ENCODE data around the gene KLHL8.

The KLHL8 gene

GRCh38 chr4:87188048-87188447 is 32.4 kb downstream of the KLHL8 start:
- Histone ChIP-seq H3K4me3 (ENCODE audit: low read length) (no peak overlapping the region), H3K27ac (ENCODE audit: low read depth, low read length) (no peak overlapping the region), H3K36me3 (ENCODE audit: control insufficient read depth, low read length) (peaks cover 4% of the 10 kb centered on the region), H3K4me2 (ENCODE audit: low read length) (no peak overlapping the region), H3K9me3 (ENCODE audit: control insufficient read depth, insufficient read depth, low read length) (no peaks in the 10 kb centered on the region), H3K27me3 (ENCODE audit: control insufficient read depth, low read length) (no peaks in the 10 kb centered on the region), H3K4me1 (ENCODE audit: control insufficient read depth, low read length) (no peaks in the 10 kb centered on the region), H3K79me2 (ENCODE audit: control insufficient read depth, low read length) (no peaks in the 10 kb centered on the region), H4K20me1 (ENCODE audit: control insufficient read depth, insufficient read depth, low read depth, low read length) (no peaks in the 10 kb centered on the region), H3K9me2 (replicated peaks; ENCODE audit: control insufficient read depth, low read length) (no peaks in the 10 kb centered on the region), H3F3A (ENCODE audit: control insufficient read depth, insufficient read depth) (no peaks in the 10 kb centered on the region)
- no peak for TF ChIP-seq CTCF (IDR thresholded peaks at IDR 0.05; ENCODE audit: low read depth, low read length, poor library complexity, severe bottlenecking)
- TF ChIP-seq EZH2phosphoT487 (IDR thresholded peaks at IDR 0.05; ENCODE audit: borderline replicate concordance, low read length): no peak

GRCh38 chr4:87185146-87185870 is 35.1 kb downstream of the KLHL8 start:
- Histone ChIP-seq H3K4me3 (ENCODE audit: low read length) (no peak overlapping the region), H3K27ac (ENCODE audit: low read depth, low read length) (no peak overlapping the region), H3K27me3 (ENCODE audit: control insufficient read depth, low read length) (no peaks in the 10 kb centered on the region), H3K9me3 (ENCODE audit: control insufficient read depth, insufficient read depth, low read length) (no peaks in the 10 kb centered on the region), H3K9me2 (replicated peaks; ENCODE audit: control insufficient read depth, low read length) (no peaks in the 10 kb centered on the region), H3K36me3 (ENCODE audit: control insufficient read depth, low read length) (no peaks in the 10 kb centered on the region), H3K4me1 (ENCODE audit: control insufficient read depth, low read length) (no peaks in the 10 kb centered on the region), H3F3A (ENCODE audit: control insufficient read depth, insufficient read depth) (no peaks in the 10 kb centered on the region), H3K4me2 (ENCODE audit: low read length) (no peak overlapping the region), H4K20me1 (ENCODE audit: control insufficient read depth, insufficient read depth, low read depth, low read length) (no peaks in the 10 kb centered on the region), H3K79me2 (ENCODE audit: control insufficient read depth, low read length) (no peaks in the 10 kb centered on the region)
- TF ChIP-seq CTCF (IDR thresholded peaks at IDR 0.05; ENCODE audit: low read depth, low read length, poor library complexity, severe bottlenecking) (no peak), EZH2phosphoT487 (IDR thresholded peaks at IDR 0.05; ENCODE audit: borderline replicate concordance, low read length) (no peak)

GRCh38 chr4:87180767-87181166 is 39.7 kb downstream of the KLHL8 start:
- no peaks in the 10 kb centered on the region for H3F3A ChIP-seq (ENCODE audit: control insufficient read depth, insufficient read depth)
- H3K4me3 ChIP-seq (ENCODE audit: low read length): no peak overlapping the region
- no peak overlapping the region for H3K4me2 ChIP-seq (ENCODE audit: low read length)
- no peaks in the 10 kb centered on the region for H3K79me2 ChIP-seq (ENCODE audit: control insufficient read depth, low read length)
- 0 out of 2 replicates have a peak, but pooled peaks cover 3% of the 10 kb centered on the region for H3K36me3 ChIP-seq (ENCODE audit: control insufficient read depth, low read length)
- no peaks in the 10 kb centered on the region for H3K9me2 ChIP-seq (replicated peaks; ENCODE audit: control insufficient read depth, low read length)
- no peak for TF ChIP-seq CTCF (IDR thresholded peaks at IDR 0.05; ENCODE audit: low read depth, low read length, poor library complexity, severe bottlenecking)
- TF ChIP-seq EZH2phosphoT487 (IDR thresholded peaks at IDR 0.05; ENCODE audit: borderline replicate concordance, low read length): no peak
- no peaks in the 10 kb centered on the region for H3K27me3 ChIP-seq (ENCODE audit: control insufficient read depth, low read length)
- H3K27ac ChIP-seq (ENCODE audit: low read depth, low read length): no peak overlapping the region
- no peaks in the 10 kb centered on the region for H3K9me3 ChIP-seq (ENCODE audit: control insufficient read depth, insufficient read depth, low read length)
- H4K20me1 ChIP-seq (ENCODE audit: control insufficient read depth, insufficient read depth, low read depth, low read length): no peaks in the 10 kb centered on the region
- H3K4me1 ChIP-seq (ENCODE audit: control insufficient read depth, low read length): no peaks in the 10 kb centered on the region

Measured in DOHH2 (cell line).